Hematopoietic multipotent progenitor cell treated with erythropoietin and hydrocortisone succinate and interleukin-3 and kit ligand, for 8 days (in vitro differentiated cells): ENCODE measurements around the gene OBI1.

Experiments
- DNase-seq: peaks from one replicate; pipeline ENCODE4 v3.0.0-alpha.2; 2015

The OBI1 gene

GRCh38 chr13:78601874-78602560 lies 56.9 kb downstream of the OBI1 start:
- no peak for DNase-seq

- peak; percentile 45 for DNase-seq
Observed at GRCh38 chr13:78601124-78601873, 57.7 kb downstream of the OBI1 start.

DNA sequence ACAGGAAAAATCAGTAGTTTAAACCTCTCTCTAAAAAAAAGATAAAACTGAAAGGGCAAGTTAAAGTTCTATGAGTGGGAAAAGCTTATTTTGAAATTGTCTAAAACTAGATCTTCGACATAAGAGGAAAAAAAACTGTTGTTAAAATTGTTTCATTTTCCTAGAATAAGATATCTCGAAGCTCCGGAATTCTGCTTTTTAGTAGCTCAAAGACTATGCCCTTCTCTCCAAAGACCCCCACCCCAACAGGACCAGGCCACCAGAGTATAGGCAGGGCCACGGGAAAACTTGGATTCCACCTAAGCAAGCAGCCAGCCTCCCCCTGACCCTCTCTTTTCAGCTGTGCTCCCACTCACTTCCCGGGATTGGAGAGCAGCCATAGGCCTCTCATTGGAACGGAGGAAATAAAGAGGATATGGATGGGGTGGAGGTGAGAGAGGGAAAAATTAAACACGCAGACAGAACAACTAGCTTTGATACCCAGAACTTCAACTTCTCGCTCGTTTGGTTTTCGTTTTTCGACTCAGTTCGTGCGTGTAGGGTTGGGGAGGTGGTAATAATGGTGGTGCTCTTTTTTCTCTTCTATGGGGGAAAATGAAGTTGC lies 58.6 kb downstream of the OBI1 start:
- DNase-seq: no peak

GRCh38 chr13:78599645-78600279 lies 59.2 kb downstream of the OBI1 start:
- no peak for DNase-seq

GRCh38 chr13:78598966-78599644 lies 59.9 kb downstream of the OBI1 start:
- DNase-seq: no peak

DNA sequence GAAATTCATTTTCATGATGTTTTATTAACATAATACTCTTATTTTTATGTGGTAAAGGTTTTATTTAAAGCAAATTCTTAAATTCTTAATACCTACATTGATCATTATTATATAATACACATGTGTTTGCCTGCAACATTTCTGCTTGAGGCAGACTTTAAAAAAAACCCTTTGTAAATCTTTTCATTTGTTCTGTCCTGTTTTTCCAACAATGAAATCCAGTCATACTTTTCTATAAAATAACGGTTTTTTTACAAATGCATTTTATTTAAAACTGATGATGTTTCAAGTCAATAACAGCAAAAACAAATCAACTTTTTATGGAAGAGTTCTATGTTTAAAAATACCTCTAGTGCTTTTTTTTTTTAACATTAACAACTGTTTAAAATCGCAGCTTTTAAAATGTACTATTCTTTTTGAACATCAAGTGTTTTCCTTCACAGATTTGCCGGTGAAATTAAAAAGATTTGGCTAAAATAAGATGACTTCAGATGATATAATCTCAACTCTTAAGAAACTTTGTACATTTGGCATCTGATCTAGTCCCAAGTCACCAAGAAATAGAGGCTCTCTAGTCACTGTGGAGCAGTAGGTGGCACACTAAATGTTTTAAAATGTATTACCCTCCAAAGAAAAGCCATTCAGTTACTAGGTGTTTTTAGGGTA lies 60.7 kb downstream of the OBI1 start:
- DNase-seq: no peak

GRCh38 chr13:78597602-78597932 lies 61.4 kb downstream of the OBI1 start:
- no peak for DNase-seq

GRCh38 chr13:78596736-78597601 lies 62.0 kb downstream of the OBI1 start:
- DNase-seq: no peak

- DNase-seq: no peak
Observed at GRCh38 chr13:78596399-78596735, 62.6 kb downstream of the OBI1 start.

DNA sequence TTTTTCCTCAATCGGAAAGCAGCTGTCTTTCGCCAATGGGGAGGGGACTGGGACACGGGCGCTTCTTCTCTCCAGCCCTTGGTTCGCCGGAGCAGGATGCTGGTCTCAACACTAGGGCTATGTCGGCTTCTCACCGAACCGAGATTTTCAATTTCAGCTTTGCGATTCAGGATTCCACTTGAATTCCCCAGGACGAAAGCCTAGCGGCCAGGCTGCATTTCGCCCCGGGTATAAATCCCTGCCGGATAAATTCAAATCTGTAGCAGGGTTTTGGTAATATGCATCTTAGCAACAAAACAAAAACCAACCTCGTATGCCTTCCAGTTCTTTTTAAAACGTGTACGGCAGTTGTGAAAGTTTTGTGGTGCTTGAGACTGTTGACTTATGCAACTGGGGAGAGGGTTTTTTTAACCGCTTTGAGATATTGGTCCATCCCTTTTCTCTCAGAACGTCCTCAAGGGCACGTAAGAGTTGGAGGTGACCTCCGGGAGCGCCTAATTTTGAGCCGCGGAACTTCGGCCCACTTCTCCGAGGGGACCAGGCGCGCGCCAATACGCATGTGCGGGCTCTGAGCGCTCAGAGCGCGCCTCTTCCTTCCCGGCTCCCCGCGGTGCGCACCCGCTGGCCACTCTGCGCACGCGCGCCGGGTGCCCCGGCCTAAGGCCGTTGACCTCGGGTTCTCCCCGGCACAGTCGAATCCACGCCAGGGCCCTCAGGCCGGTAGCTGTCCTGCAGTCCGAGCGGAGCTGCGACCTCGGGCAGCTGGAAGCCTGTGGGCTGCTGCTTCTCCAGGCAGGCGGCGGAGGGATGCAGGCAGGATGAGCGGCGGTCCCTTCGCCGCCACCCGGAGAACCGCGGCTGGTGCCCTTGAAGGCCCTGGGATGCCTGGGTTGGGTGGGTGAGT lies 63.2 kb downstream of the OBI1 start:
- no peak for DNase-seq

GRCh38 chr13:78594456-78594975 lies 64.4 kb downstream of the OBI1 start:
- no peak for DNase-seq

DNA sequence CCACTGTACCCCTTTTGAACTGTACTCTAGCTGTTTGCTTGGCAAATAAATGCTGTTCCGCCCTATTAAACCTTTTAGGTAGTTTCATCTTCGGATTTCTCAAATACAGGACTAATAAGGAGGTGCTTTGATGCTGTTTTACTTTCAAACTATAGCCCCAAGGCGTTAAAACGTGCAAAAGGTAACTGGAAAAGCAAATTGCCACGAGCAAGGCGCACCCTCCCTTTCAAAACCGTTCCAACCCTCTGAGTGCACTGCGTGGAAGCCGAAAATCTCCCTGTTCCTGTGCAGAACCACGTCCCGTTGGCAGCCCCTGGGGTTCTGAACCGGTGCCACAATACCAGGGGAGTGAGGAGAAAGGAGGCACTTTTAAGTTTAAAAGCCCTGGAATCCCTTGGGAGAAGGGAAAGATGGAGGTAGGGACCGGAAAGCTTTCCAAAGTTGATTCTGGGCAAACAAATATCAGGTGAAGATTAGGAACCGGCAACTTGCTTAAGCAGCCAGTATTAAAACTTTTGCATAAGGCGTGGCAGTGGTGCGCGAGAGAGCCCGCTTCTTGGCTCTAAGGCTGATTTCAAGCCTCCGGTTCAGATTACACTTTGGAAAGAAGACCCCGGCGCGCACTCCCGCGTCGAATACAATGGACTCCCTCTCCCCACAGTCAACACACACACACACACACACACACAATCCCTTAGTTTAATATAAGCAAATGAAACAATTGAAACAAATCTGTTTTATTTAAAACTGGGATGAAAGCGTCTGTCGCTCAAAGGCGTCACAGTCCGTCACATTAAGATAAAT lies 65.1 kb downstream of the OBI1 start:
- DNase-seq: no peak

GRCh38 chr13:78593129-78593528 lies 65.8 kb downstream of the OBI1 start:
- DNase-seq: no peak

- DNase-seq: no peak
Observed at GRCh38 chr13:78592584-78592983, 66.4 kb downstream of the OBI1 start.

DNA sequence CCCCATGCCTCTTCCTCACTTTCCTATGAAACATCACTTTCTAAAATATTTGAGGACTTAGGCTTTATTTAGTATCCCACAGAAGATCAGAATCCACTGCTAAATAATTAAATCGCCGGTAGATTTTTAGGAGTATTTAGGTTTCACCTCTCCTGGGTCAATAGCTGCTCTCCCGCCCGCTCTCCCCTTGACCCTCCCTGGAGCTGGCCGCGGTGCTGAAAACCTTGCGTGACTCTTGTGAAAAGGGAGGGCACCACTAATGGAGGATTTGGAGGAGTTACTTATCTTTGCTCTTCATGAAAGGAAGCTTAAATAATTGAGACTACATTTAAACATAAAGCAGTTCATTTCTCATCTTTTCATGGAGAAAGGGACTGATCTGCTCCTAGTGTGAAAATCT lies 69.7 kb downstream of the OBI1 start:
- peak; percentile 64 for DNase-seq

- DNase-seq: no peak
Observed at GRCh38 chr13:78587395-78587794, 71.6 kb downstream of the OBI1 start.

DNA sequence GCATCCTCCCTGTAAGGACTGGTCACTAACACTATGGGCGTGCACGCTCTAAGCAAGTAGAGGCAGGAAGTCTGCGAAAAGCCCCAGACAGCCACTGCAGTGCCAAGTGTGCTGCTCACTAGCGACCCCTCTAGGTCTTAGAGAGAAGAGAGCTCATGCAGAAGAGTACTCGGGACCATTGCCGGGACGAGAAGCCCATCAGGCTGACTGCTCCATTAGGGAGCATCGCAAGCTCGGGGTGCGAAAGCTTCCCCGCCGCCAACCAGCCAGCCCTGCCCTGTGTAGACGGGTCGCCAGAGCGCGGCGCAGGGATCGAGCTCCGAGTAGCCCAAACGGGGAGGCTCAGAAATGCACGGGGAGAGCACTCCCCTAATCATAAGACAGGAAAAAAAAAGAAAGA lies 72.2 kb downstream of the OBI1 start:
- DNase-seq: peak; percentile 46

DNA sequence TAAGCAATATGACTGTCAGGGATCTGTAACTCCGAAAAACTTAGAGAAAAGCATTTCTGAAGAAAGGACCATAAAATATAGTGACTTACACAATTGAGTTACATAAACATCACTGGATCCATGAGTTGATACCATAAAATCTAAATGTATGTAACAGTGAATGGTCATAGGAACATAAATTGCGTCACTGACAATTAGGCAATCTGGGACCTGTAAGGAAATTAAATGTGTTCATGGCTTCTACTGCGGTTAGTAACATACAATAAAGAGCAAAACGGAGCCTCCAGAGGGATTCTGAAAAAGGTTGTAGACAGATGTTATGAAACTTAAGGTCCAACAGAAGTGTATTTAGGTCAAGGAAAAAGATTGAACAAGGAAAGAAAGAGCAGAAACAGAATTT lies 82.7 kb downstream of the OBI1 start:
- no peak for DNase-seq

GRCh38 chr13:78572459-78572858 lies 86.5 kb downstream of the OBI1 start:
- no peak for DNase-seq

GRCh38 chr13:78569029-78569428 lies 89.9 kb downstream of the OBI1 start:
- no peak for DNase-seq
